ENCODE results near the gene VWC2L. TPM values are rescaled to one million over a fixed set of nuclear protein-coding genes. Genes with fewer than 3 reads are reported as not detected.

Gene VWC2L
- total RNA-seq, 4 donors from 2014 or later = not detected

DNA sequence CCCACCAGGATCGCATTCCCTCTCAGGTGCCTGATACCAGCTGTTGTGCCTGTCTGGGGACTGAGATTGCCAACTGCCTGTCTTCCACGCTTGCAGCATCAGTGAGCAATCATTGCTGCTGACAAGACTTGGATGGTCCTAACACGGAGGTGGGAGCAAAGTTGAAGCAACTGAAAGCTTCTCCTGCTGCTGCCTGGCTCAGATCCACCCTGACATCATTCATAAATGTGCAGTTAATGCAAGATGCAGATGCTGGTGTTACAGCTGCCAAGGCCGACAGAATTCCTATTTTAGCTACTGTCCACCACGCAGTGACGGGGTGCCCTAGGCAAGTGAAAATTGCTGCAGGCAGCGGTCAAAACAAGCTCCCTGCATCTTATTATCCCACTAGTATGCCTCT lies 131.4 kb downstream of the VWC2L start:
- in situ Hi-C loops (cut with MboI; ENCODE audit: low sequenced_read_pairs in 4 of 4) (no loop called here), intact Hi-C loops (cut with DNase I; ENCODE audit: low total_unique reads) (no loop called here)
- H3K9me3 ChIP-seq = no peaks in the 10 kb centered on the region
- H3K27me3 ChIP-seq = no peaks in the 10 kb centered on the region
- DNase-seq (no peak), ATAC-seq (no peak)
- TF ChIP-seq POLR2A (IDR thresholded peaks at IDR 0.05) = no peak
- TF ChIP-seq, protein P1, sequence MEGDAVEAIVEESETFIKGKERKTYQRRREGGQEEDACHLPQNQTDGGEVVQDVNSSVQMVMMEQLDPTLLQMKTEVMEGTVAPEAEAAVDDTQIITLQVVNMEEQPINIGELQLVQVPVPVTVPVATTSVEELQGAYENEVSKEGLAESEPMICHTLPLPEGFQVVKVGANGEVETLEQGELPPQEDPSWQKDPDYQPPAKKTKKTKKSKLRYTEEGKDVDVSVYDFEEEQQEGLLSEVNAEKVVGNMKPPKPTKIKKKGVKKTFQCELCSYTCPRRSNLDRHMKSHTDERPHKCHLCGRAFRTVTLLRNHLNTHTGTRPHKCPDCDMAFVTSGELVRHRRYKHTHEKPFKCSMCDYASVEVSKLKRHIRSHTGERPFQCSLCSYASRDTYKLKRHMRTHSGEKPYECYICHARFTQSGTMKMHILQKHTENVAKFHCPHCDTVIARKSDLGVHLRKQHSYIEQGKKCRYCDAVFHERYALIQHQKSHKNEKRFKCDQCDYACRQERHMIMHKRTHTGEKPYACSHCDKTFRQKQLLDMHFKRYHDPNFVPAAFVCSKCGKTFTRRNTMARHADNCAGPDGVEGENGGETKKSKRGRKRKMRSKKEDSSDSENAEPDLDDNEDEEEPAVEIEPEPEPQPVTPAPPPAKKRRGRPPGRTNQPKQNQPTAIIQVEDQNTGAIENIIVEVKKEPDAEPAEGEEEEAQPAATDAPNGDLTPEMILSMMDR (IDR thresholded peaks at IDR 0.05 in 4 of 5, conservative IDR thresholded peaks at IDR 0.05 in 1 of 5) = no peak
- H3K4me1 ChIP-seq = no peaks in the 10 kb centered on the region
- H3K4me3 ChIP-seq = no peak overlapping the region
- no peak overlapping the region for H3K27ac ChIP-seq
- H3K36me3 ChIP-seq = no peaks in the 10 kb centered on the region

DNA sequence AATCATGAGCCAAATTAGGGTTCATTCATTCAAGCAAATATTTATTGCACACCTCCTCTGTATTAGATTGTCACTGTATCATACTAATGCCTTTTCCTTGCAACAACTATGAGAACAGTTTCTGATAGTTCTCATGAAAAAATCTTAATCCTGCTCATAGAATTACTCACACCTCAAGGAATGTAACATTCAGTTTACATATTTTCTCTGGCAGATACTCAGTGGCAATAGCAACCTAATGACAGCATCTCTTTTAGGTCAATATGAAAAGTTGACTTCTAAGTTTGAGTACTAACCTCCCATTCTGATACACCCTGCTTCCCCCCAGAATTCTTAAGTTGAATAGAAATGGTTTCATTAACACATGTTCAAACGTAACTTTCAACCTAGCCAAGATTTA lies 132.0 kb downstream of the VWC2L start:
- intact Hi-C loops (cut with DNase I; ENCODE audit: low total_unique reads) (no loop called here), in situ Hi-C loops (cut with MboI; ENCODE audit: low sequenced_read_pairs in 4 of 4) (no loop called here)
- no peak overlapping the region for H3K27ac ChIP-seq
- DNase-seq = no peak
- no peak for TF ChIP-seq POLR2A (IDR thresholded peaks at IDR 0.05)
- TF ChIP-seq, protein P1 (IDR thresholded peaks at IDR 0.05 in 4 of 5, conservative IDR thresholded peaks at IDR 0.05 in 1 of 5) = no peak
- no peaks in the 10 kb centered on the region for H3K4me1 ChIP-seq
- H3K4me3 ChIP-seq = no peak overlapping the region
- no peak for ATAC-seq
- no peaks in the 10 kb centered on the region for H3K36me3 ChIP-seq
- no peaks in the 10 kb centered on the region for H3K9me3 ChIP-seq
- H3K27me3 ChIP-seq = no peaks in the 10 kb centered on the region

DNA sequence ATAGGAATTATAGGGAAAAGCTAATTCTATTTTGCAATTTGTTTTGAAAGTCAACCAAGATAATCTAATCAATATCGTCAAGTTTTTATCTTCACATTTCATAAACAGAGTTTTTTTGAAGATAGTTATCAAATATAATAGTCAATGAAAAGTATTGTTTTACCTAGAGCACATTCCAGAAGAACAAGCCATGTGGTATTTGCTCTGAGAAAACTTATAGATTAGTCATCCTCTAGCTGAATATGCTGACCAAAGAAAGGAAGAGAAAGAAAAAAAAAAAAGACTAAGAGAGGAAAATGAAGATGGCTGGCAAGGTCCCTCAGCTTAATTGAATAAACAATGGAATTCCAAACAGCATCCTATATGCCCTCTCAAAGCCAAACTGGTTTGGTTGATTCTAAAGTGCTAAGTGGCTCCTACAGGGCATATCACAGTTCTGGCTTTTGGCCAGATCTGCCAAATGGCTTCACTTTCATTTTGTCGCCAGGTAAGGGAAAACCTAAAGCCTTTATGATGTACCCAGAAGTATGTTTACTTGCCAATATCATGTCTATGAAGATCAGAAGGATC lies 132.6 kb downstream of the VWC2L start:
- no peak for ATAC-seq
- intact Hi-C loops (cut with DNase I; ENCODE audit: low total_unique reads) (no loop called here), in situ Hi-C loops (cut with MboI; ENCODE audit: low sequenced_read_pairs in 4 of 4) (no loop called here)
- no peaks in the 10 kb centered on the region for H3K36me3 ChIP-seq
- no peak overlapping the region for H3K4me3 ChIP-seq
- no peak overlapping the region for H3K27ac ChIP-seq
- H3K4me1 ChIP-seq = no peaks in the 10 kb centered on the region
- no peak for DNase-seq
- TF ChIP-seq, protein P1 (IDR thresholded peaks at IDR 0.05 in 4 of 5, conservative IDR thresholded peaks at IDR 0.05 in 1 of 5) = no peak
- no peak for TF ChIP-seq POLR2A (IDR thresholded peaks at IDR 0.05)
- H3K27me3 ChIP-seq = no peaks in the 10 kb centered on the region
- H3K9me3 ChIP-seq = no peaks in the 10 kb centered on the region

DNA sequence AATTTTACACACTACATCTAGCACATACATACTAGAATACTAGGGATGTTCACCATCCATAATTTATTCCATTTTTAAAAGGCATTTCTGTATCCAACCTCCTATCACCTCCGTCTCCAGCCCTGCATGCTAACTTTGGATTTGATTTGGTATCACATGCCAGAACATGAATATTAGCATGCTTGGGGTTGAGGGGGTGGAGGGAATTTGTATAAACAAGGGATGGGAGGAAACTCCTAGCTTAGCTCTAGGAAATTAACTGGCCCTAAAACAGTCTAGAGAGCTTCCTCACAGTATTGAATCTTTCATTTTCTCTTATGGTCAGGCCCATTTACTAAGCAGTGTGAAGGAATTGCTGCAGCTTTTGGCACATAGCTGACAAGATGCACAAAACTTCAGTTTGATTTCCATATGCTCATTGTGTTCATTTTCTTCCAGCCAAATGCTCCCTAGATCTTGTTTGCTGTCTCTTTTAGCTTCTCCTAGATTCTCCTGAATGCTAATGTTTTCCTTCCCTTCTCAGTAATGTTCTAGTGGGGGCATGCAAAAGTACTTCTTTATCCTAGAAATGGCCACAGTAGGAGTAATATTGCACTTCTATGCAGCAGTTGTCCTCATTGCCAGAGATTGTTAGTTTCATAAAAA lies 135.2 kb downstream of the VWC2L start:
- no peak for ATAC-seq
- no peak overlapping the region for H3K4me3 ChIP-seq

More for the DNA sequence above, 135.2 kb downstream of the VWC2L start:
- no peak for DNase-seq
- Histone ChIP-seq H3K36me3 (no peaks in the 10 kb centered on the region), H3K27ac (no peak overlapping the region), H3K9me3 (no peaks in the 10 kb centered on the region), H3K4me1 (no peaks in the 10 kb centered on the region), H3K27me3 (no peaks in the 10 kb centered on the region)
- in situ Hi-C loops (cut with MboI; ENCODE audit: low sequenced_read_pairs in 4 of 4) = no loop called here
- TF ChIP-seq, protein P1 (IDR thresholded peaks at IDR 0.05 in 4 of 5, conservative IDR thresholded peaks at IDR 0.05 in 1 of 5) = no peak
- no peak for TF ChIP-seq POLR2A (IDR thresholded peaks at IDR 0.05)
- intact Hi-C loops (cut with DNase I; ENCODE audit: low total_unique reads) = no loop called here
